ENCODE measurements around the gene EBLN2. TPM values are rescaled to one million over a fixed set of nuclear protein-coding genes. Genes with fewer than 3 reads are reported as not detected.

Gene EBLN2
- 0.29 and 0.35 TPM in 2 replicates for total RNA-seq

DNA sequence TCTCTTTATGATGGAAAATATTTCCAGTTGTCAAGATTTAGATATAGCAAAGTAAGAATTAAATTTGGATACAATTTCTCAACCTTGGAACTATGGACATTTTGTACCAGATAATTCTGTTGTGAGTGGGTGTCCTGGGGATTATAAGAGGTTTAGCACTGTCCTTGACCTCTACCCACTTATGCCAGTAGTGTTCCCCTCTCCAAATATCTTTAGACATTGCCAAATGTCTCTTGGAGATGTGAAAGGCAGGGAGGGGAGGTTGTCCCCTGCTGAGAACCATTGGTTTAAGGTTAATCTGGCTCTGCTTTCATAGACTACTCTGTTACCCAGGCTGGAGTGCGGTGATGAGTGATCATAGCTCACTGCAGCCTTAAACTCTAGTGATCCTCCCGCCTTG lies at the start of gene EBLN2:
EBLN2 (plus strand) TSS at position 244 of the 400 bp plus-strand sequence. CDS start 423 bp downstream, outside the sequence.

Other genes with a start within 250 kb of the EBLN2 start
- 15.1 and 17.3 TPM in 2 replicates for gene SHQ1, start 213.2 kb upstream of the EBLN2 start, total RNA-seq
- 11.7 and 18.2 TPM in 2 replicates for gene GXYLT2, start 173.6 kb upstream of the EBLN2 start, total RNA-seq
- gene PPP4R2, start 64.8 kb upstream of the EBLN2 start, total RNA-seq = 25.4 and 38.8 TPM in 2 replicates